Measurements from ENCODE around the gene ZNF628.

DNA sequence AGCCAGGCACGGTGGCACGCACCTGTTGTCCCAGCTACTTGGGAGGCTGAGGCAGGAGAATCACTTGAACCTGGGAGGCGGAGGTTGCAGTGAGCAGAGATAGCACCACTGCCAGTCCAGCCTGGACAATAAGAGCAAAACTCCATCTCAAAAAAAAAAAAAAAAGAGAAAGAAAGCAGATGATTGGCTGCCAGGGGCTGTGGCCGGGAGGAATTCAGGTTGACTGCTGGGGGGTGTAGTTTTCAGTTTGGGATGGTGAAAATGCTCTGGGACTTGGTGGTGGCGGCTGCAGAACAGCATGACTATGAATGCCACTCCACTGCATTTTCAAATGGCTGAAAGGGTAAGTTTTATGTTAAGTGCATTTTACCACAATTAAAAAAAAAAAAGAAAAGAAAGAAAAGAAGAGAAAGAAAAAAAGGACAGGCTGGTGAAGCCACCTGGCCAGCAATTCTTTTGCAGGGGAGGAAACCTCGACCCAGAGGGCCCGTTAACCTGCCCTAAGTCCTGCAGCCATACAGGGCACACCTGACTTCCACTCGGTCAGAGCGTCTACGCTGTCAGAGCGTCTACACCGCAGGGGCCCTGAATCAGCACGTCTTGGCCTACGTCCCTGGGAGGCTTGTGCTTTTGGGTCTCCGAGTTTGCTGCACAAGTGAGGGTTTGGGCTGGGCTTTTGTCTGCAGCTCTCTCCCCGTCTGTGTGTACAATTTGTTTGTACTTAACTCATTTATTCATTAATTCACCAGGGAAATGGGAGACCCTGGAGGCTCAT lies 18.5 kb upstream of the ZNF628 start:
- TF ChIP-seq, protein P1, sequence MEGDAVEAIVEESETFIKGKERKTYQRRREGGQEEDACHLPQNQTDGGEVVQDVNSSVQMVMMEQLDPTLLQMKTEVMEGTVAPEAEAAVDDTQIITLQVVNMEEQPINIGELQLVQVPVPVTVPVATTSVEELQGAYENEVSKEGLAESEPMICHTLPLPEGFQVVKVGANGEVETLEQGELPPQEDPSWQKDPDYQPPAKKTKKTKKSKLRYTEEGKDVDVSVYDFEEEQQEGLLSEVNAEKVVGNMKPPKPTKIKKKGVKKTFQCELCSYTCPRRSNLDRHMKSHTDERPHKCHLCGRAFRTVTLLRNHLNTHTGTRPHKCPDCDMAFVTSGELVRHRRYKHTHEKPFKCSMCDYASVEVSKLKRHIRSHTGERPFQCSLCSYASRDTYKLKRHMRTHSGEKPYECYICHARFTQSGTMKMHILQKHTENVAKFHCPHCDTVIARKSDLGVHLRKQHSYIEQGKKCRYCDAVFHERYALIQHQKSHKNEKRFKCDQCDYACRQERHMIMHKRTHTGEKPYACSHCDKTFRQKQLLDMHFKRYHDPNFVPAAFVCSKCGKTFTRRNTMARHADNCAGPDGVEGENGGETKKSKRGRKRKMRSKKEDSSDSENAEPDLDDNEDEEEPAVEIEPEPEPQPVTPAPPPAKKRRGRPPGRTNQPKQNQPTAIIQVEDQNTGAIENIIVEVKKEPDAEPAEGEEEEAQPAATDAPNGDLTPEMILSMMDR (conservative IDR thresholded peaks at IDR 0.05; ENCODE audit: low read depth, low read length): no peak
- TF ChIP-seq EZH2 (IDR thresholded peaks at IDR 0.05; ENCODE audit: borderline replicate concordance, low read depth, low read length, poor library complexity, severe bottlenecking): no peak

Data from A673 (cell line).